A549 (cell line): Measurements from ENCODE around the gene TSPEAR. TPM values are rescaled to one million over a fixed set of nuclear protein-coding genes. Genes with fewer than 3 reads are reported as not detected.

Source experiments
- ATAC-seq, 2 experiments: fragments of 200-7000 bp in 1 of 2; fragments of >200 bp in 1 of 2; cut with Nextera tagmentation in 1 of 2; cut with Tn5 transposase in 1 of 2; 3 replicates each; pipeline versions ENCODE4 v1.8.0 to v1.9.1; 2018 to 2020; ENCODE audit warnings: mild to moderate bottlenecking in 1 of 2, moderate library complexity in 1 of 2
- CTCF ChIA-PET: fragments of 300-600 bp; sonication (Branson Sonifier 250); formaldehyde crosslinking; extraction: SDS; loops from one replicate; lab custom pipeline; 2021; ENCODE audit warnings: antibody characterized with exemption, inconsistent platforms; lab: Yijun Ruan, JAX
- POLR2A ChIA-PET: fragments of 350-600 bp; formaldehyde crosslinking; extraction: SDS; loops from one replicate; lab custom pipeline; 2021; ENCODE audit warnings: antibody characterized with exemption, inconsistent platforms; lab: Yijun Ruan, JAX
- DNase-seq, 2 experiments: peaks; one replicate each; pipeline versions ENCODE4 v3.0.0 to v3.0.0-alpha.2; 2011 to 2016; ENCODE audit warnings: low read depth in 1 of 2, low spot score in 1 of 2
- FAIRE-seq: peaks from 2 replicates; lab custom pipeline; 2011; peaks lifted over from hg19 to GRCh38; lab: Jason Lieb, UNC
- H3K27ac ChIP-seq, 2 experiments: fragments of >200 bp; sonication (Bioruptor Twin); formaldehyde crosslinking; 3 replicates each; pipeline ENCODE4 v1.5.1; 2016 to 2017
- H3K4me1 ChIP-seq: fragments of >200 bp; sonication (Bioruptor Twin); formaldehyde crosslinking; 3 replicates; pipeline ENCODE4 v1.6.1; 2016
- H3K4me2 ChIP-seq: fragments of >200 bp; sonication (Bioruptor Twin); formaldehyde crosslinking; 3 replicates; pipeline ENCODE4 v1.6.1; 2016
- H3K4me3 ChIP-seq: fragments of >200 bp; sonication (Bioruptor Twin); formaldehyde crosslinking; 3 replicates; pipeline ENCODE4 v1.5.1; 2016
- H3K9me3 ChIP-seq: fragments of >200 bp; sonication (Bioruptor Twin); formaldehyde crosslinking; 3 replicates; pipeline ENCODE4 v1.6.1; 2016
- BHLHE40 ChIP-seq: IDR thresholded peaks from 2 replicates; pipeline ENCODE4 v1.6.1; 2012; ENCODE audit warnings: low read depth, low read length, inconsistent platforms
- CBX8 ChIP-seq: fragments of 200-600 bp; sonication (generic); IDR thresholded peaks from 2 replicates; pipeline ENCODE4 v1.6.1; 2016
- CEBPB ChIP-seq, 2 experiments: fragments of >200 bp in 1 of 2; sonication (Bioruptor Twin) in 1 of 2; formaldehyde crosslinking in 1 of 2; IDR thresholded peaks; 2 replicates each; pipeline ENCODE4 v1.6.1; 2012 to 2016
- CHD4 ChIP-seq: fragments of 200-600 bp; sonication (generic); IDR thresholded peaks from 2 replicates; pipeline ENCODE4 v1.6.1; 2016; ENCODE audit warnings: antibody characterized with exemption, mild to moderate bottlenecking, borderline replicate concordance
- FOSB ChIP-seq: fragments of 250-450 bp; sonication (Bioruptor Pico); IDR thresholded peaks from 2 replicates; pipeline ENCODE4 v1.5.0; 2020; ENCODE audit warnings: mild to moderate bottlenecking, moderate library complexity
- FOSL2 ChIP-seq, 2 experiments: fragments of 450-650 bp in 1 of 2; fragments of >200 bp in 1 of 2; sonication (Bioruptor Twin) in 1 of 2; formaldehyde crosslinking; IDR thresholded peaks; 2 replicates each; pipeline versions ENCODE4 v1.5.0 to v1.6.1; 2016 to 2020; ENCODE audit warnings: mild to moderate bottlenecking in 1 of 2, moderate library complexity in 1 of 2
- FOXS1 ChIP-seq: fragments of 250-450 bp; sonication (Bioruptor Pico); IDR thresholded peaks from 2 replicates; pipeline ENCODE4 v1.5.0; 2020; ENCODE audit warnings: mild to moderate bottlenecking, moderate library complexity
- HDAC2 ChIP-seq: fragments of 200-600 bp; sonication (generic); IDR thresholded peaks from 2 replicates; pipeline ENCODE4 v1.6.1; 2016
- HEYL ChIP-seq: fragments of 250-450 bp; sonication (Bioruptor Pico); IDR thresholded peaks from 2 replicates; pipeline ENCODE4 v1.8.0; 2021; ENCODE audit warnings: mild to moderate bottlenecking, moderate library complexity
- HOXA7 ChIP-seq: fragments of 250-450 bp; sonication (Bioruptor Pico); IDR thresholded peaks from 2 replicates; pipeline ENCODE4 v1.5.0; 2020; ENCODE audit warnings: mild to moderate bottlenecking, moderate library complexity
- JUN ChIP-seq, 2 experiments: fragments of >200 bp; sonication (Bioruptor Twin); formaldehyde crosslinking; IDR thresholded peaks; 2 replicates in 1 of 2; 3 replicates in 1 of 2; pipeline ENCODE4 v1.6.1; 2016 to 2017
- JUNB ChIP-seq: fragments of >200 bp; sonication (Bioruptor Twin); formaldehyde crosslinking; IDR thresholded peaks from 2 replicates; pipeline ENCODE4 v1.6.1; 2016
- MYC ChIP-seq: IDR thresholded peaks from 2 replicates; pipeline ENCODE4 v1.6.1; 2012; ENCODE audit warnings: mild to moderate bottlenecking, inconsistent platforms, low read length, improper control_type of control experiment, borderline replicate concordance
- PHF8 ChIP-seq: fragments of 200-600 bp; sonication (generic); IDR thresholded peaks from 2 replicates; pipeline ENCODE4 v1.6.1; 2016; ENCODE audit warnings: low read depth, mild to moderate bottlenecking, antibody characterized with exemption, moderate library complexity, borderline replicate concordance
- SMC3 ChIP-seq: fragments of >200 bp; sonication (Bioruptor Twin); formaldehyde crosslinking; IDR thresholded peaks from 3 replicates; pipeline ENCODE4 v1.6.1; 2018; ENCODE audit warnings: inconsistent platforms
- WGBS: methylation state at CpG from one replicate; pipeline ENCODE4 v1.1.6; 2017; ENCODE audit errors: missing lambda C conversion rate; 5-methylcytosine and 5-hydroxymethylcytosine counted together
- polyA plus RNA-seq, 4 experiments: library from polyadenylated mRNA; depleted of rRNA in 3 of 4; stranded (reverse); fragments of >200 nt; fragmentation: RNase III in 1 of 4; extraction: RNeasy Plus Mini Kit Qiagen cat#74134 plus additional on column Dnase treatment in 1 of 4; gene quantifications; 2 replicates in 3 of 4; 3 replicates in 1 of 4; pipeline ENCODE4 v1.2.3, GENCODE V29; 2011 to 2017
- TF ChIP-seq, protein P1 (sequence below): fragments of >200 bp; sonication (Bioruptor Twin); formaldehyde crosslinking; IDR thresholded peaks from 3 replicates; pipeline ENCODE4 v1.6.1; 2016
- TF ChIP-seq, protein P2 (sequence below): IDR thresholded peaks from 2 replicates; pipeline ENCODE4 v1.6.1; 2012; ENCODE audit warnings: low read depth, borderline replicate concordance
- TF ChIP-seq, protein P3 (sequence below): IDR thresholded peaks from 2 replicates; pipeline ENCODE4 v1.6.1; 2012
- TF ChIP-seq, protein P4 (sequence below): fragments of 250-450 bp; sonication (Bioruptor Pico); IDR thresholded peaks from 2 replicates; pipeline ENCODE4 v1.5.0; 2021; ENCODE audit warnings: mild to moderate bottlenecking, moderate library complexity, borderline replicate concordance
- TF ChIP-seq, protein P5 (sequence below): fragments of 150-350 bp; IDR thresholded peaks from 2 replicates; pipeline ENCODE4 v1.6.1; 2014; ENCODE audit warnings: low read depth, mild to moderate bottlenecking, low read length

TSPEAR gene
- polyA plus RNA-seq, 2 of the 4 experiments (the other 2 are of a cell fraction), result not detected

DNA sequence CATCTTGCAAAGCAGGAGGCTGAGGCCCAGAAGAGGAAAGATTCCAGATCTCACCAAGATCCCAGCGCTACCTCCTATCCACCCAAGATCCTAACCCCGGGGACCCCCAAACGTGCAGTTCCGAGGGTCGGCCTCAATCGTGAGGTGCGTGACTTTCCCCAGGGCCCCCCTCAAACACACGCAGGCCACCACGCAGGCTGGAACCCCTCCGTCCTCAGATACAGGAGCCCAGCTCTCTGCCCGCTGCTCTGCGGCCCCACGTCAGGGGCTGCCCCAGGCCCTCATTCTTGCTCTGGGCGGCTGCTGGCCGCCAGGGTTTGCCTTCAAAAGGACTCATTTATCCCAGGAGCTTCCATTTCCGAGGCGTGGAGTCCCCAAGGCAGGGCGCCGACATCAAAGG is 211.3 kb downstream of the TSPEAR start:
- POLR2A ChIA-PET, result no interaction called here
- ATAC-seq, result no peak
- no peak overlapping the region for H3K4me3 ChIP-seq
- no peaks in the 10 kb centered on the region for H3K4me1 ChIP-seq
- WGBS, result 82% methylated on average over 18 of the region's 19 CpGs
- TF ChIP-seq JUN (IDR thresholded peaks at IDR 0.05) (no peak), PHF8 (no peak), CBX8 (no peak), JUNB (no peak), MYC (no peak), FOSB (CRISPR knock-in tag) (no peak), CHD4 (no peak), HOXA7 (CRISPR knock-in tag) (no peak), SMC3 (no peak), CEBPB (IDR thresholded peaks at IDR 0.05) (no peak)
- TF ChIP-seq, protein P1, sequence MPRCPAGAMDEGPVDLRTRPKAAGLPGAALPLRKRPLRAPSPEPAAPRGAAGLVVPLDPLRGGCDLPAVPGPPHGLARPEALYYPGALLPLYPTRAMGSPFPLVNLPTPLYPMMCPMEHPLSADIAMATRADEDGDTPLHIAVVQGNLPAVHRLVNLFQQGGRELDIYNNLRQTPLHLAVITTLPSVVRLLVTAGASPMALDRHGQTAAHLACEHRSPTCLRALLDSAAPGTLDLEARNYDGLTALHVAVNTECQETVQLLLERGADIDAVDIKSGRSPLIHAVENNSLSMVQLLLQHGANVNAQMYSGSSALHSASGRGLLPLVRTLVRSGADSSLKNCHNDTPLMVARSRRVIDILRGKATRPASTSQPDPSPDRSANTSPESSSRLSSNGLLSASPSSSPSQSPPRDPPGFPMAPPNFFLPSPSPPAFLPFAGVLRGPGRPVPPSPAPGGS, result no peak
- TF ChIP-seq, protein P2, sequence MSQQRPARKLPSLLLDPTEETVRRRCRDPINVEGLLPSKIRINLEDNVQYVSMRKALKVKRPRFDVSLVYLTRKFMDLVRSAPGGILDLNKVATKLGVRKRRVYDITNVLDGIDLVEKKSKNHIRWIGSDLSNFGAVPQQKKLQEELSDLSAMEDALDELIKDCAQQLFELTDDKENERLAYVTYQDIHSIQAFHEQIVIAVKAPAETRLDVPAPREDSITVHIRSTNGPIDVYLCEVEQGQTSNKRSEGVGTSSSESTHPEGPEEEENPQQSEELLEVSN, result no peak
- TF ChIP-seq, all 56 proteins: peak for 0
- DNase-seq, result no peak
- no peak for FAIRE-seq
- no peak overlapping the region for H3K4me2 ChIP-seq
- CTCF ChIA-PET, result interaction anchor here (1.0 to 1.3 kb wide), 2 partner anchors 9 to 10 kb away, joined by 3 to 4 read pairs; no protein-coding TSS in a partner anchor
- H3K9me3 ChIP-seq, result no peaks in the 10 kb centered on the region
- no peak overlapping the region for H3K27ac ChIP-seq

DNA sequence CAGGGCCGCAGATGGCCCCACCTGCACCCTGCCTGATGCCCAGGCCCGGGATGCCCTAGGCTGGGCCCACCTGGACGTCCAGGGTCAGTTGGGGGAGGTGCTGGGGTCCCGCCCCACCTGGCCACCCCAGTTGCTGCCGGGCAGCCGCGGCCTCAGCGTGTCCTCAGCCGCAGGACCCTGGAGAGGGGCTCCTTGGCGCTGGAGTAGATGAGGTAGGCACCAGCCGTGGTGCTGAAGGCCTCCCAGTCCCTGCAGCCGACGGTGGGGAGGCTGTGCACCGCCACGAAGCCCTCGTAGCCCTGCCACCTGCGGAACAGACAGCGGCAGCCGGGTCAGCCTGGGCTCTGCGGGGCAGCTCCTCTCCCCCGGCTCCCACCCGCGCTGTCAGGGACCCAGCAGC is 211.7 kb downstream of the TSPEAR start:
- H3K27ac ChIP-seq, result no peak overlapping the region
- no peak overlapping the region for H3K4me3 ChIP-seq
- no peak for FAIRE-seq
- ChIA-PET POLR2A (no interaction called here), CTCF (interaction anchor here (1.3 kb wide), 1 partner anchor 9 kb away, joined by 3 read pairs; no protein-coding TSS in a partner anchor)
- no peak for ATAC-seq
- H3K9me3 ChIP-seq, result no peaks in the 10 kb centered on the region
- 100% methylated on average over 2 of the region's 23 CpGs for WGBS
- TF ChIP-seq, protein P1, result no peak
- no peak for TF ChIP-seq FOXS1 (CRISPR knock-in tag)
- TF ChIP-seq HDAC2, result no peak
- TF ChIP-seq, protein P3, sequence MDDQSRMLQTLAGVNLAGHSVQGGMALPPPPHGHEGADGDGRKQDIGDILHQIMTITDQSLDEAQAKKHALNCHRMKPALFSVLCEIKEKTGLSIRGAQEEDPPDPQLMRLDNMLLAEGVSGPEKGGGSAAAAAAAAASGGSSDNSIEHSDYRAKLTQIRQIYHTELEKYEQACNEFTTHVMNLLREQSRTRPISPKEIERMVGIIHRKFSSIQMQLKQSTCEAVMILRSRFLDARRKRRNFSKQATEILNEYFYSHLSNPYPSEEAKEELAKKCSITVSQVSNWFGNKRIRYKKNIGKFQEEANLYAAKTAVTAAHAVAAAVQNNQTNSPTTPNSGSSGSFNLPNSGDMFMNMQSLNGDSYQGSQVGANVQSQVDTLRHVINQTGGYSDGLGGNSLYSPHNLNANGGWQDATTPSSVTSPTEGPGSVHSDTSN, result no peak
- no peak for TF ChIP-seq SMC3
- no peak for TF ChIP-seq BHLHE40
- no peak for TF ChIP-seq HEYL (CRISPR knock-in tag)
- no peak for TF ChIP-seq FOSL2 (IDR thresholded peaks at IDR 0.05)
- no peak for TF ChIP-seq FOSL2 (CRISPR knock-in tag; IDR thresholded peaks at IDR 0.05)
- no peak for TF ChIP-seq JUN (IDR thresholded peaks at IDR 0.05)
- TF ChIP-seq, protein P4, sequence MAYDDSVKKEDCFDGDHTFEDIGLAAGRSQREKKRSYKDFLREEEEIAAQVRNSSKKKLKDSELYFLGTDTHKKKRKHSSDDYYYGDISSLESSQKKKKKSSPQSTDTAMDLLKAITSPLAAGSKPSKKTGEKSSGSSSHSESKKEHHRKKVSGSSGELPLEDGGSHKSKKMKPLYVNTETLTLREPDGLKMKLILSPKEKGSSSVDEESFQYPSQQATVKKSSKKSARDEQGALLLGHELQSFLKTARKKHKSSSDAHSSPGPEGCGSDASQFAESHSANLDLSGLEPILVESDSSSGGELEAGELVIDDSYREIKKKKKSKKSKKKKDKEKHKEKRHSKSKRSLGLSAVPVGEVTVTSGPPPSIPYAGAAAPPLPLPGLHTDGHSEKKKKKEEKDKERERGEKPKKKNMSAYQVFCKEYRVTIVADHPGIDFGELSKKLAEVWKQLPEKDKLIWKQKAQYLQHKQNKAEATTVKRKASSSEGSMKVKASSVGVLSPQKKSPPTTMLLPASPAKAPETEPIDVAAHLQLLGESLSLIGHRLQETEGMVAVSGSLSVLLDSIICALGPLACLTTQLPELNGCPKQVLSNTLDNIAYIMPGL, result no peak
- TF ChIP-seq, protein P5, sequence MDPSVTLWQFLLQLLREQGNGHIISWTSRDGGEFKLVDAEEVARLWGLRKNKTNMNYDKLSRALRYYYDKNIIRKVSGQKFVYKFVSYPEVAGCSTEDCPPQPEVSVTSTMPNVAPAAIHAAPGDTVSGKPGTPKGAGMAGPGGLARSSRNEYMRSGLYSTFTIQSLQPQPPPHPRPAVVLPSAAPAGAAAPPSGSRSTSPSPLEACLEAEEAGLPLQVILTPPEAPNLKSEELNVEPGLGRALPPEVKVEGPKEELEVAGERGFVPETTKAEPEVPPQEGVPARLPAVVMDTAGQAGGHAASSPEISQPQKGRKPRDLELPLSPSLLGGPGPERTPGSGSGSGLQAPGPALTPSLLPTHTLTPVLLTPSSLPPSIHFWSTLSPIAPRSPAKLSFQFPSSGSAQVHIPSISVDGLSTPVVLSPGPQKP, result no peak
- no peak for DNase-seq
- no peaks in the 10 kb centered on the region for H3K4me1 ChIP-seq
- no peak overlapping the region for H3K4me2 ChIP-seq
